KMS-11 (cell line): ENCODE measurements around the gene WSCD2.

ENCODE experiments used
- H2AFZ ChIP-seq: fragments of 200-600 bp; sonication (generic); 2 replicates; pipeline ENCODE4 v1.6.1; 2016; ENCODE audit warnings: antibody characterized with exemption, mixed run types, low read depth
- H3K27ac ChIP-seq: fragments of 200-600 bp; sonication (generic); 2 replicates; pipeline ENCODE4 v1.6.1; 2016; ENCODE audit warnings: mild to moderate bottlenecking, mixed run types
- H3K27me3 ChIP-seq: fragments of 200-600 bp; sonication (generic); 2 replicates; pipeline ENCODE4 v1.6.1; 2017; ENCODE audit warnings: mild to moderate bottlenecking, low read depth, mixed run types, moderate library complexity; ENCODE audit not compliant: insufficient read depth
- H3K36me3 ChIP-seq: fragments of 200-600 bp; sonication (generic); 2 replicates; pipeline ENCODE4 v1.6.1; 2017; ENCODE audit warnings: mild to moderate bottlenecking, mixed run types; ENCODE audit not compliant: insufficient read depth
- H3K4me1 ChIP-seq: fragments of 200-600 bp; sonication (generic); 2 replicates; pipeline ENCODE4 v1.6.1; 2016; ENCODE audit warnings: mild to moderate bottlenecking, low read depth, mixed run types; ENCODE audit not compliant: poor library complexity, severe bottlenecking
- H3K4me2 ChIP-seq: fragments of 200-600 bp; sonication (generic); 2 replicates; pipeline ENCODE4 v1.7.0; 2016; ENCODE audit warnings: mild to moderate bottlenecking, mixed run types
- H3K4me3 ChIP-seq: fragments of 200-600 bp; sonication (generic); IDR thresholded peaks from 2 replicates; pipeline ENCODE4 v1.6.1; 2017; ENCODE audit warnings: low read depth, low read length, mixed read lengths; ENCODE audit not compliant: insufficient read depth
- H3K79me2 ChIP-seq: fragments of 200-600 bp; sonication (generic); 2 replicates; pipeline ENCODE4 v1.6.1; 2016; ENCODE audit warnings: low read depth, mixed run types; ENCODE audit not compliant: insufficient read depth
- H3K9ac ChIP-seq: fragments of 200-600 bp; sonication (generic); 2 replicates; pipeline ENCODE4 v1.6.1; 2016; ENCODE audit warnings: mild to moderate bottlenecking, mixed run types
- H4K20me1 ChIP-seq: fragments of 200-600 bp; sonication (generic); 2 replicates; pipeline ENCODE4 v1.6.1; 2016; ENCODE audit warnings: mild to moderate bottlenecking, mixed run types; ENCODE audit not compliant: insufficient read depth
- CTCF ChIP-seq: fragments of 200-600 bp; sonication (generic); conservative IDR thresholded peaks from 2 replicates; pipeline ENCODE4 v1.6.1; 2017; ENCODE audit warnings: low read depth, mild to moderate bottlenecking, antibody characterized with exemption, low read length, moderate library complexity, mixed read lengths

WSCD2 gene

GRCh38 chr12:108173892-108174291 is 44.8 kb downstream of the WSCD2 start:
- no peak overlapping the region for H3K27ac ChIP-seq
- H3K36me3 ChIP-seq, result no peaks in the 10 kb centered on the region
- no peak overlapping the region for H3K4me3 ChIP-seq
- H3K9ac ChIP-seq, result no peak overlapping the region
- H3K79me2 ChIP-seq, result no peaks in the 10 kb centered on the region
- H3K4me1 ChIP-seq, result no peaks in the 10 kb centered on the region
- no peak for TF ChIP-seq CTCF
- H3K27me3 ChIP-seq, result no peaks in the 10 kb centered on the region
- H2AFZ ChIP-seq, result no peak overlapping the region
- no peaks in the 10 kb centered on the region for H4K20me1 ChIP-seq
- H3K4me2 ChIP-seq, result no peak overlapping the region

- Histone ChIP-seq H3K36me3 (no peaks in the 10 kb centered on the region), H3K9ac (no peak overlapping the region), H3K4me2 (no peak overlapping the region), H2AFZ (no peak overlapping the region), H3K79me2 (no peaks in the 10 kb centered on the region), H3K4me3 (no peak overlapping the region), H3K27ac (no peak overlapping the region), H3K4me1 (no peaks in the 10 kb centered on the region), H3K27me3 (no peaks in the 10 kb centered on the region), H4K20me1 (no peaks in the 10 kb centered on the region)
- no peak for TF ChIP-seq CTCF
Observed at GRCh38 chr12:108174641-108175040, 45.6 kb downstream of the WSCD2 start.

DNA sequence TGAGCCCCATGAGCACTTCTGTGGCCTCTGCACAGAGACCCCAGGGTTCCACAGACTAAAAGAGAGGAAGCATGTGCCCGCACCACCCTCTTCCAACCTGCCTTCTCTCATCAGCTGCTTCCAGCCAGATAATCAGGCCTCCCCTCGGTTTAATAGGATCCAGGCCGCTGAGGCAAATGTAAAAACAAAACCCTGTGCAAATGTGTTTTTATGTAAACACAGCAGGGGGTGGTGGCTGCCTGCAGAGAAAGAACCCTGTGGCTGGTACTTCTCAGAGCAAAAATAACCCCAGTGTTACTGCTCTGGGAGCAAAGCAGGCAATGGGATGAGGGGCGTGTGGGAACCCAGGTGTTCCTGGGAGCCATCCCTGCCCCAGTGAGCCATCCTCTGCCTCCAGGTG is 46.2 kb downstream of the WSCD2 start:
- Histone ChIP-seq H3K4me2 (no peak overlapping the region), H3K27ac (no peak overlapping the region), H3K79me2 (no peaks in the 10 kb centered on the region)

GRCh38 chr12:108176292-108176691 is 47.2 kb downstream of the WSCD2 start:
- no peaks in the 10 kb centered on the region for H3K36me3 ChIP-seq
- no peaks in the 10 kb centered on the region for H3K4me1 ChIP-seq
- H3K79me2 ChIP-seq, result no peaks in the 10 kb centered on the region
- no peak for TF ChIP-seq CTCF
- no peak overlapping the region for H3K9ac ChIP-seq
- H3K27me3 ChIP-seq, result no peaks in the 10 kb centered on the region
- H3K4me2 ChIP-seq, result no peak overlapping the region
- no peak overlapping the region for H2AFZ ChIP-seq
- no peak overlapping the region for H3K27ac ChIP-seq
- H4K20me1 ChIP-seq, result no peaks in the 10 kb centered on the region
- no peak overlapping the region for H3K4me3 ChIP-seq

More for the DNA sequence above, 46.2 kb downstream of the WSCD2 start:
- Histone ChIP-seq H2AFZ (no peak overlapping the region), H3K36me3 (no peaks in the 10 kb centered on the region), H3K4me1 (no peaks in the 10 kb centered on the region), H3K27me3 (no peaks in the 10 kb centered on the region), H3K4me3 (no peak overlapping the region), H4K20me1 (no peaks in the 10 kb centered on the region), H3K9ac (no peak overlapping the region)
- TF ChIP-seq CTCF, result no peak
